Measurements from ENCODE around the gene ANKRD42.

GRCh38 chr11:83285771-83286528 lies 92.4 kb downstream of the ANKRD42 start, which contains the start of gene CCDC90B:
- no peak for TF ChIP-seq EZH2 (IDR thresholded peaks at IDR 0.05; ENCODE audit: low read length, missing control alignments)
- TF ChIP-seq, protein P1, sequence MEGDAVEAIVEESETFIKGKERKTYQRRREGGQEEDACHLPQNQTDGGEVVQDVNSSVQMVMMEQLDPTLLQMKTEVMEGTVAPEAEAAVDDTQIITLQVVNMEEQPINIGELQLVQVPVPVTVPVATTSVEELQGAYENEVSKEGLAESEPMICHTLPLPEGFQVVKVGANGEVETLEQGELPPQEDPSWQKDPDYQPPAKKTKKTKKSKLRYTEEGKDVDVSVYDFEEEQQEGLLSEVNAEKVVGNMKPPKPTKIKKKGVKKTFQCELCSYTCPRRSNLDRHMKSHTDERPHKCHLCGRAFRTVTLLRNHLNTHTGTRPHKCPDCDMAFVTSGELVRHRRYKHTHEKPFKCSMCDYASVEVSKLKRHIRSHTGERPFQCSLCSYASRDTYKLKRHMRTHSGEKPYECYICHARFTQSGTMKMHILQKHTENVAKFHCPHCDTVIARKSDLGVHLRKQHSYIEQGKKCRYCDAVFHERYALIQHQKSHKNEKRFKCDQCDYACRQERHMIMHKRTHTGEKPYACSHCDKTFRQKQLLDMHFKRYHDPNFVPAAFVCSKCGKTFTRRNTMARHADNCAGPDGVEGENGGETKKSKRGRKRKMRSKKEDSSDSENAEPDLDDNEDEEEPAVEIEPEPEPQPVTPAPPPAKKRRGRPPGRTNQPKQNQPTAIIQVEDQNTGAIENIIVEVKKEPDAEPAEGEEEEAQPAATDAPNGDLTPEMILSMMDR (conservative IDR thresholded peaks at IDR 0.05 in 1 of 2, IDR thresholded peaks at IDR 0.05 in 1 of 2; ENCODE audit: low read depth in 1 of 2, low read length in 2 of 2): no peak
